ENCODE results near the gene USF3. TPM values are rescaled to one million over a fixed set of nuclear protein-coding genes. Genes with fewer than 3 reads are reported as not detected.

The USF3 gene
- total RNA-seq, 2 experiments from 2014 or later, result 31.4 to 32.6 TPM

- H3K9me3 ChIP-seq (ENCODE audit: control insufficient read depth in 1 of 2, insufficient read depth in 1 of 2, low read length in 2 of 2), result no peaks in the 10 kb centered on the region
- ATAC-seq (ENCODE audit: poor library complexity) (no peak), DNase-seq (no peak)
- peaks cover 84% of the 10 kb centered on the region for H3K36me3 Mint-ChIP-seq (ENCODE audit: low read depth)
- H3K4me3 Mint-ChIP-seq, result no peak overlapping the region
- H3K9me3 Mint-ChIP-seq, result no peaks in the 10 kb centered on the region
- TF ChIP-seq CTCF (IDR thresholded peaks at IDR 0.05), result no peak
- POLR2A ChIA-PET, result interaction anchor here (2.0 kb wide), 1 partner anchor 31 kb away, joined by 6 read pairs; the partner anchor contains the start of gene USF3
- H3K27me3 ChIP-seq (ENCODE audit: control insufficient read depth in 1 of 2, insufficient read depth in 2 of 2, low read length in 2 of 2), result no peaks in the 10 kb centered on the region
- intact Hi-C loops (cut with DNase I, micrococcal nuclease), result no loop called here
- CTCF ChIA-PET, result no interaction called here
- H3K4me1 Mint-ChIP-seq (ENCODE audit: low read depth), result peaks cover 27% of the 10 kb centered on the region
- H3K36me3 ChIP-seq (ENCODE audit: insufficient read depth, low read length), result peaks cover 58% of the 10 kb centered on the region
- H3K27ac Mint-ChIP-seq, result no peak overlapping the region
- no peaks in the 10 kb centered on the region for H3K27me3 Mint-ChIP-seq
- peaks cover 4% of the 10 kb centered on the region for H3K4me1 ChIP-seq (ENCODE audit: insufficient read depth, low read length)
- no peak overlapping the region for H3K4me3 ChIP-seq (ENCODE audit: low read length)
- no peak overlapping the region for H3K27ac ChIP-seq (ENCODE audit: low read depth in 1 of 2, low read length in 2 of 2)
Observed at GRCh38 chr3:113664523-113665094, 31.8 kb downstream of the USF3 start.

GRCh38 chr3:113663761-113664160, 32.7 kb downstream of the USF3 start:
- ATAC-seq (ENCODE audit: poor library complexity), result no peak
- POLR2A ChIA-PET, result interaction anchor here (2.0 kb wide), 1 partner anchor 32 kb away, joined by 6 read pairs; the partner anchor contains the start of gene USF3

GRCh38 chr3:113663324-113663750, 33.1 kb downstream of the USF3 start:
- Mint-ChIP-seq H3K9me3 (no peaks in the 10 kb centered on the region), H3K4me1 (ENCODE audit: low read depth) (peaks cover 22% of the 10 kb centered on the region), H3K4me3 (no peak overlapping the region), H3K27me3 (no peaks in the 10 kb centered on the region), H3K27ac (no peak overlapping the region), H3K36me3 (ENCODE audit: low read depth) (peaks cover 84% of the 10 kb centered on the region)
- no peaks in the 10 kb centered on the region for H3K27me3 ChIP-seq (ENCODE audit: control insufficient read depth in 1 of 2, insufficient read depth in 2 of 2, low read length in 2 of 2)
- H3K36me3 ChIP-seq (ENCODE audit: insufficient read depth, low read length), result peaks cover 70% of the 10 kb centered on the region
- no peak for ATAC-seq (ENCODE audit: poor library complexity)
- CTCF ChIA-PET, result no interaction called here
- no peak for TF ChIP-seq CTCF (IDR thresholded peaks at IDR 0.05)
- no peak overlapping the region for H3K27ac ChIP-seq (ENCODE audit: low read depth in 1 of 2, low read length in 2 of 2)
- H3K4me1 ChIP-seq (ENCODE audit: insufficient read depth, low read length), result peaks cover 4% of the 10 kb centered on the region
- DNase-seq, result no peak
- POLR2A ChIA-PET, result interaction anchor here (2.0 kb wide), 1 partner anchor 33 kb away, joined by 6 read pairs; the partner anchor contains the start of gene USF3
- intact Hi-C loops (cut with DNase I, micrococcal nuclease), result no loop called here
- no peaks in the 10 kb centered on the region for H3K9me3 ChIP-seq (ENCODE audit: control insufficient read depth in 1 of 2, insufficient read depth in 1 of 2, low read length in 2 of 2)
- no peak overlapping the region for H3K4me3 ChIP-seq (ENCODE audit: low read length)

More at GRCh38 chr3:113663761-113664160, 32.7 kb downstream of the USF3 start:
- no peaks in the 10 kb centered on the region for H3K9me3 ChIP-seq (ENCODE audit: control insufficient read depth in 1 of 2, insufficient read depth in 1 of 2, low read length in 2 of 2)
- intact Hi-C loops (cut with DNase I, micrococcal nuclease), result no loop called here
- peaks cover 4% of the 10 kb centered on the region for H3K4me1 ChIP-seq (ENCODE audit: insufficient read depth, low read length)
- H3K4me3 ChIP-seq (ENCODE audit: low read length), result no peak overlapping the region
- no peak for TF ChIP-seq CTCF (IDR thresholded peaks at IDR 0.05)
- H3K36me3 ChIP-seq (ENCODE audit: insufficient read depth, low read length), result peaks cover 66% of the 10 kb centered on the region
- no peak overlapping the region for H3K27ac Mint-ChIP-seq
- peaks cover 25% of the 10 kb centered on the region for H3K4me1 Mint-ChIP-seq (ENCODE audit: low read depth)
- no peak overlapping the region for H3K27ac ChIP-seq (ENCODE audit: low read depth in 1 of 2, low read length in 2 of 2)
- DNase-seq, result no peak
- no peak overlapping the region for H3K4me3 Mint-ChIP-seq
- no peaks in the 10 kb centered on the region for H3K27me3 Mint-ChIP-seq
- peaks cover 84% of the 10 kb centered on the region for H3K36me3 Mint-ChIP-seq (ENCODE audit: low read depth)
- CTCF ChIA-PET, result no interaction called here
- no peaks in the 10 kb centered on the region for H3K9me3 Mint-ChIP-seq
- H3K27me3 ChIP-seq (ENCODE audit: control insufficient read depth in 1 of 2, insufficient read depth in 2 of 2, low read length in 2 of 2), result no peaks in the 10 kb centered on the region

Data from CD4-positive, alpha-beta T cell (primary cell).